ENCODE measurements around the gene LANCL3.

LANCL3 gene

GRCh38 chrX:37679888-37680287 lies 108.4 kb downstream of the LANCL3 start:
- DNase-seq (ENCODE audit: low read depth in 2 of 2), result no peak

GRCh38 chrX:37684426-37684825 lies 113.0 kb downstream of the LANCL3 start:
- DNase-seq (ENCODE audit: low read depth in 2 of 2), result no peak

DNA sequence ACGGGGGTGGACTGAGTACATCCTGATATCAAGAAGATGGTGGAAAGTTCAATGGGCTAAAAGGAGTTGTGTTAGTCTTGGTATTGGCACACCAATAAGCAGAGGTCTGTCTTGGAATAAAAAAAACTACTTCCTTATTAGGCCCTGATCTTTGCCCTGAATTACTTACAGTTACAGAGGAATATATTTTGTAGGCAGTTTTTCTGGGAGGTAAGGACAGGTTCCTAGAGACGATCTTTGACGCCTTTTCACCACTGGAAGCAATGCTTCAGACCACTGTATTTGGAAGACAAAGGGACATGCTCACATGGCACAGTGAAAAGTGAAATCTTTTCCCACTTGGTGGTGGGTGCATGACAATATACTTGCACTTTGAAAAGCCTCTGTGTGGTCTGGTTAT lies 113.5 kb downstream of the LANCL3 start:
- DNase-seq (ENCODE audit: low read depth in 2 of 2), result no peak

GRCh38 chrX:37685381-37686359 lies 114.2 kb downstream of the LANCL3 start, which contains the start of gene XK:
Gene XK, plus strand, starts transcription at chrX:37685791. Its CDS starts 171 bp downstream, at chrX:37685962.
- no peak for DNase-seq (ENCODE audit: low read depth in 2 of 2)

GRCh38 chrX:37686369-37686995 lies 115.0 kb downstream of the LANCL3 start:
- DNase-seq (ENCODE audit: low read depth in 2 of 2), result no peak

- no peak for DNase-seq (ENCODE audit: low read depth in 2 of 2)
Observed at GRCh38 chrX:37686996-37687395, 115.5 kb downstream of the LANCL3 start.

GRCh38 chrX:37690119-37690518 lies 118.7 kb downstream of the LANCL3 start:
- DNase-seq (ENCODE audit: low read depth in 2 of 2), result no peak

DNA sequence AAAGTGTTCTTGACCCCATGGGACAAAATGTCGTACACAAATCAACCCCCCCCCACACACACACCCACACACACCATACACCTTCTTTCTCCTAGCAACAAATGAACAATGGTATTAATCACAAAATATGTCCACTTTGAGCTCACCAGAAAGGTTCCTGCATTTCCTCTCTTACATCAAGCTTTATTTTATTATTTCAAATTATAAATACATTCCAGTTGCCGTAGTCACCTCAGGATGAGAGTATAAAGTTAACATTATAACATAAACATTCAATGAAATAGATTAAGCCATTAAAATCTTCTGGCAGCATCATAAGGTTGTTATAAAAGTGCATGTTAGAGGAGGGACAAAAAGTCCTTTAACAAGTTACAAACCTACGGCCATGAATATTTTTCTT lies 121.5 kb downstream of the LANCL3 start:
- no peak for DNase-seq (ENCODE audit: low read depth in 2 of 2)

DNA sequence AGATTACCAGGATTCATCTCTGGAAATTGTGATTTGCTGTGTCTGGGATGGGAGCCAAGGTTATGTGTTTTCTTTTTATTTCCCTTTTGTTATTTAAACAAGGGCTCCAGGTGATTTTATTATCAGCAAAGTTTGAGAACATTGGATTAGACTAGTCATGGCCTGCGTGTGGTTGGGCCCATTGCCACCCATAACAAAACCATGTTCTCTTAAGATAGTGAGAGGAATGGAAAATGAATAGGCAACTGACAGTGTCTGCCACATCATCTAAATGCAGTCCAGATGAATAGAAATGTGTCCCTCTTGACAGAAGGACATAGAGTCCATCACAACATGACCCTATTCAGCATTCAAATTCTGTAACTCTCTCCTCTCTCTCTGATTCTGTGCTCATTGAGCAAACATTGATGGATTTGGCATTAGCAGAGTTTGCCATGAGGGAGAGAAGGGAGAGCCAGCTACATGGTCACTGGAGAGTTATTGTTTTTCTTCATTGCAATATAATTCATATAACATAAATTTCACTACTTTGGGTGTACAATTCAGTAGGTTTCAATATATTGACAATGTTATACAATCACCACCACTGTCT lies 125.8 kb downstream of the LANCL3 start:
- DNase-seq (ENCODE audit: low read depth in 2 of 2), result no peak

DNA sequence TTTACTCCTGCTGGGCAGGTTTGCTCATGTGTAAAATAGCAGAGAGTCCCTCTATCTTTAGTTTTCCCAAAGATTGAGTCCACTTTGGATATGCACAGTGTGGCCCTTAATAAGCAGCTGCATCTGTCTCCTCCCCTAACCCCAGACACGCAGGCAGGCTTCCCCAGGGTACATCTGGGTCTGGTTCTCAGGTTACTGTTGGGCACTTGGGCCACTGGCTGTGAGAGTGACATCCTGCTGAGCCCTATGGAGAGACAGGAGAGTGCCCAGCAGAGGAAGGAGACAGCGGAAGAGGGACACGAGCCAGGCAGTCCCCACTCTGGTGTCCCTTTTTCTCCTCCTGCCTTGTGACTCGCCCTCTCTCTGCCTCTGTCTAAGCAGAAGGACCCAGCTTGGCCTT lies 130.1 kb downstream of the LANCL3 start:
- DNase-seq (ENCODE audit: low read depth in 2 of 2), result no peak

DNA sequence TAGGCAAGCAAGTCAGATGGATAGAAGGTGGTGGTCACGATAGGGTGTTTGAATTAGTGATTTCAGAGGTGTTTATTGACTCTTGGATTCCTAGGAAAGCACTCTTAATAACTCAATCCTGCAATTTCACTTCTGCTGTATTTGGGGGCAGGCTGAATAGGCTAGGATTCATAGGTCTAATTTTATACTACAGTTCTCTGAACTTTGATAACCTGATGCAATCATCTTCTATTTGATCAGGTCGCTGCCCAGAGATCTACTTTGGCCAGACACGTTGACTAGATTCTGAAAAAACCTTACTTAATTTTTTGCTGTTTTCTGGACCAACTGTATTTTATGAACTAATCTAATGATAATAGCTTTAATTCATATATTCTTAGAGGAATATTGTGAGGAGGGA lies 140.5 kb downstream of the LANCL3 start:
- no peak for DNase-seq (ENCODE audit: low read depth in 2 of 2)

GRCh38 chrX:37712458-37712857 lies 141.0 kb downstream of the LANCL3 start:
- no peak for DNase-seq (ENCODE audit: low read depth in 2 of 2)

DNA sequence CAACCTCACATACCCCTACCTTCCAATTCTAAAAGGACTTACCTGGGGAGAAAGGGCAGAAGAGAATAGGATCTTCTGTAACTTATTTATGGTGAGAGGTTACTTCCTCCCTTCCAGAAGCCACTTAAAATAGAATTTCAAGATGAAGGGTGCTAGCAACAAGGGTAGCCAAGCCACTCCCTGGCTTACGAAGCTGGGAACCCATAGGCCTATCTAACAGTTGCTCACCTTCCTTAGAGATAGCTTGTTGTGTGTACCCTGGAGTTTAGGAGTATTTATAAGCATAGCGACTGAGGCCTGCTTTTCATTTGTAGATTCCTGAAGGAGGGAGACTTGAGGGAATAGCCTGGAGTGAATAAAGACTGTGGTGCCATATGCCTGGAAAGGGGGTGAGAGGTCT lies 143.0 kb downstream of the LANCL3 start:
- no peak for DNase-seq (ENCODE audit: low read depth in 2 of 2)

DNA sequence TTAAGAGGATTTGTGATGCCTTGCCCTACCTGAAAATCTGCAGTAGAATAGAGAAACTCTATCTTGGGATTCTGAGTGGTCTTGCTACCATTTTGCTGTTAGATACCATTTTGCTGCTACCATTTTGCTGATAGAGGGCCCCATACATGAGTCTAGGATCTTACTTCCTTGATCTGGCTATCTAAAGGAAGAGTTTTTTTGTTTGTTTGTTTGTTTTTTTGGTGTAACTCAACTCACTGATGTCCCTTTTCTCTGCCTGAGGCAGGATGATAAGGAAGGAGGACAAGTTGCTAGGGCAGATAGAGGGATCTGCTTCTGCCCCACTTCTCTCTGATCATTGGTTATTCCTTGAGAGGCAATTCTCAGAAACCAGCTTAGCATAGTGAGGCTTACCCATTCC lies 145.1 kb downstream of the LANCL3 start:
- no peak for DNase-seq (ENCODE audit: low read depth in 2 of 2)

GRCh38 chrX:37717708-37718107 lies 146.2 kb downstream of the LANCL3 start:
- DNase-seq (ENCODE audit: low read depth in 2 of 2), result no peak

- DNase-seq (ENCODE audit: low read depth in 2 of 2), result no peak
Observed at GRCh38 chrX:37722595-37722994, 151.1 kb downstream of the LANCL3 start.

- no peak for DNase-seq (ENCODE audit: low read depth in 2 of 2)
Observed at GRCh38 chrX:37726346-37726745, 154.9 kb downstream of the LANCL3 start.
